Measurements from ENCODE around the gene KCNAB1. TPM values are rescaled to one million over a fixed set of nuclear protein-coding genes. Genes with fewer than 3 reads are reported as not detected.
"Not testable (repeated sequence)": the region's sequence is repeated elsewhere in the genome, so short reads cannot be mapped to it uniquely, and the experiment has no call there.

The KCNAB1 gene
- total RNA-seq, 1 experiment from 2014 or later: not detected

GRCh38 chr3:156264771-156265170 lies 144.4 kb downstream of the KCNAB1 start:
- no peak for DNase-seq (ENCODE audit: low spot score)

GRCh38 chr3:156271508-156271907 lies 151.1 kb downstream of the KCNAB1 start:
- DNase-seq (ENCODE audit: low spot score): no peak

DNA sequence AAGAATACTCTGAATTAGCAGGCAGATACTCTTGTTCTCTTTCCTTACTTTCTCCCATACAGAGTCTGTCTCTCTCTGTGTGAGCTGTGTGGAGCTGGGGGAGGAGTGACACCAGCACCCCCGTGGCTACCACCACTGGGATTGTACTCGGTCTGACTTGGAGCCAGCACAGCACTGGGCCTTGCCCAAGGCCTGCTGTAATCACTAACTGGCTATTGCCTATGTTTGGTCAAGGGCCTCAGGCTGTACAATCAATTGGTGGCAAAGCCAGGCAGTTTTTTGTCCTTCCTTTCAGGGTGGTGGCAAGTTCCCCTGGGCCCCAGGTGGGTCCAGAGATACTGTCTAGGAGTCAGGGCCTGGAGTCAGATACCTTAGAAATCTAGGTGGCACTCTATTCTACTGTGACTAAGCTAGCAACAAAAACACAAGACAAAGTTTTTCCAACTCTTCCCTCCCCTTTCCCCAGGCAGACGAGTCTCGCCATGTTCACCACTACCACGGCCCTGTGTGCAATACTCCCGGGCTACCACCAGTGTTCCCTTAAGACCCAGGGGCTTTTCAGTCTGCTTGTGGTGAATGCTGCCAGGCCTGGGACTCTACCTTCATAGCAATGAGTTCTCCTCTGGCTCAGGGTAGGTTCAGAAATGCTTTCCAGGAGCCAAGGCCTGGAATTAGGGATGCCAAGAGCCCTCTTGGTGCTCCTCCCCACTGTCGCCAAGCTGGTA lies 151.8 kb downstream of the KCNAB1 start:
- DNase-seq (ENCODE audit: low spot score): no peak

- DNase-seq (ENCODE audit: low spot score): no peak
These were observed 152.8 kb downstream of the KCNAB1 start for GRCh38 chr3:156273111-156273694.

GRCh38 chr3:156274791-156275190 lies 154.4 kb downstream of the KCNAB1 start:
- peak; percentile 54 for DNase-seq (ENCODE audit: low spot score)

- DNase-seq (ENCODE audit: low spot score): not testable (repeated sequence)
These were observed 164.3 kb downstream of the KCNAB1 start for GRCh38 chr3:156284637-156285036.

DNA sequence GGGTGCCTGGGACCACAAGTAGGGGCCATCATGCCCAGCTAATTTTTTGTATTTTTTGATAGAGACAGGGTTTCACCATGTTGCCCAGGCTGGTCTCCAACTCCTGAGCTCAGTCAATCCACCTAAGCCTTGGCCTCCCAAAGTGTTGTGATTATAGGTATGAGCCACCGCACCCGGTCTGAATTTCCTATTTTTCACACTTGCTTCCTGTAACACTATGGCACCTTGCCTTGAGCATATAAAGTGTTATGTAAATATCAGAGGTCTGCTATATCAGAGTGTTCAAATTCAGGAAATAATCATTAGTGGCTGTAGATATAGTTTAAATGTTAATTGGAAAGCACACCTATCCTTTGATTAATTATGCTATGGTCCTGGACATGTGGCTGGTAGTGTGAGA lies 165.2 kb downstream of the KCNAB1 start:
- DNase-seq (ENCODE audit: low spot score): no peak

GRCh38 chr3:156290924-156291271 lies 170.5 kb downstream of the KCNAB1 start:
- DNase-seq (ENCODE audit: low spot score): no peak

- DNase-seq (ENCODE audit: low spot score): no peak
These were observed 171.1 kb downstream of the KCNAB1 start for GRCh38 chr3:156291272-156292123.

DNA sequence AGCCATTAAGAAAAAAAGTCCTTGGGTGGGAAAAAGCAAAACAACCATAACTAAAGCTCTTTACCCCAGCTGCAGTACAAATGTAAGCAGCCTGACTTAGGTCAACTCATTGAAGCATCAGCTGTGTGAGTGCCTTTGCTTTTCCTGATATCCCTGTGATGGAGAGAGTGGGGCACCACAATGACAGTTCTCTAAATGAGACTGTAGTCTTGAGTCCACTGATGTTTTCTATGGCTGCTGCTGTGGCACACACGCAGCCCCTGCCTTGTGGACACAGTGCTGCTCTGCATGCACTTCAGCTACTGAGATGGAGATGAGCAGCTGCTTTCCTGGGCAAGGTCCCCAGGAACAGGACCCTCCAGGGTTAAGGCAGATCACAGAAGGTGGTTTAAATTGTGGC lies 173.2 kb downstream of the KCNAB1 start:
- no peak for DNase-seq (ENCODE audit: low spot score)

DNA sequence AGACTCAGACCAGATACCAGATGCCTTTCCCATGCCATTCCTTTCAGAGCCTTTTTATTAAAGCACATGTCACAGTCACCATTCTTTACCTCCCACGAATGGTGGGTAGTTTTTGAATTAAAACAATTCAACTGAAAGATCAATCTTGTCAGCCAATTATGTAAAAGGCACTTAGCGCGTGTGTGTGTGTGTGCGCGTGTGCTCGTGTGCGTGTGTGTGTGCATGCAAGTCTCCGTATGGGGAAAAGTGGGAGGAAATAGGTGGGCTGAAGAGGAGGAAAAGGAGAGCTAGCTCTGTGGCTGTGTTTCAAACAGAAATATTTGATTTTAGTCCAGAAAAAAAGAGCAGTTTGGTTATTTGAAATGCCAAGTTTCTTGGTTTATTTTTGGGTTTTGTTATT lies 177.2 kb downstream of the KCNAB1 start:
- DNase-seq (ENCODE audit: low spot score): no peak

GRCh38 chr3:156298014-156298413 lies 177.6 kb downstream of the KCNAB1 start:
- no peak for DNase-seq (ENCODE audit: low spot score)

DNA sequence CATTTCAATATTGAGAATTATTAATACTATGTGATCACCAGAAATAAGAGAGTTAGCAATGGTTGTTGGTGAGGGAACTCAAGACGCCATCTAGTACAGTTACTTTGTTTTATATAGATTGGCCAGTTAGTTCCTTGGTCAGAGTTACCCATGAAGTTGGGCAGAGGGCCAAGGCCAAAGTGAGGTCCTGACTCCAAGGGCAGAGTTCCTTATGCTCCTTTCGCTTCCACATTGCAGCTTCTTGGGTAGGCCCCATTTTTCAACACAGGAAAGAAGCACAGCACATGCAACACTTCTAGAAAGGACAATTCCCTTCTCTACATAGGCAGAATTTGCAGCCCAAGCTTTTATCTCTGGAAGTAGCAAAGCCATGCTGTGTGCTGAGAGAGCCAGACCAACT lies 178.6 kb downstream of the KCNAB1 start:
- DNase-seq (ENCODE audit: low spot score): no peak

DNA sequence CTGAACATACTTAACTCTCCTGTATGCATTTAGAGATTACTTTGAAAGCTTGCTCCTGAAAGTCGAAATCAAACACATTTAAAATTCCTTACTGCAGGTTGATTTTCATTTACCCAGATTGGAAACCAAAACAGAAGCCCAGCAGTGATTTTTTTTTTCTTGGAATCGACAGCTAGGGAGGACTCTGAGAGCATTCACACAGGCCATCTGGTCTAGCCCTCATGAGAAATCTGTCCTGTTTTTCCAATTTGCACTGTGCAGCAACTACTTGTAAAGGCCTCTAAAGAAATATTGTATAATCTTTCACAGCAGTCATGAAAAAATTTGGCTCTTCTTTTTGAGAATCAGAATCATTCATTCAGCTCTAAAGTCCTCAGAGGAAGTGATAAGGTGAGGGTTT lies 179.2 kb downstream of the KCNAB1 start:
- no peak for DNase-seq (ENCODE audit: low spot score)

- DNase-seq (ENCODE audit: low spot score): no peak
These were observed 180.0 kb downstream of the KCNAB1 start for GRCh38 chr3:156300371-156300770.

- DNase-seq (ENCODE audit: low spot score): no peak
These were observed 180.8 kb downstream of the KCNAB1 start for GRCh38 chr3:156300929-156301840.

- no peak for DNase-seq (ENCODE audit: low spot score)
These were observed 182.8 kb downstream of the KCNAB1 start for GRCh38 chr3:156303001-156303707.

DNA sequence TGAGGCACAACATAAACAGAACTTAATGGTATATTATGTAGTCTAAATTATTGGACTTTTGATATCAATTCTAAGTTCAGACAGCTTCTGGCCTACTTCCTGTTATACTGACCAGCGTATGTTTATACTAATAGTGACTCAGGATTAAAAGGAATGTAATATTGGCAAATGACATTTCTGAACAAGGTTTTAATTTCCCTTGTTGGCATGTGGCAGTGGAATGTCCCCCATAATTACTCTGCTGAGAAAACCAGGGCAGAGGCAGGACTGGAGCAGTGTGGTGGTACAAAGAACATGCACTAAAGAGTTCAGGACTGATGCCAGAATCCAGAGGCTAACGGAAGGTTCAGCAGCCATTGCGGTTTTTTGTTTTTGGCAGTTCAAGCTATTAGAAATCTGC lies 184.0 kb downstream of the KCNAB1 start:
- DNase-seq (ENCODE audit: low spot score): no peak

GRCh38 chr3:156305672-156306071 lies 185.3 kb downstream of the KCNAB1 start:
- DNase-seq (ENCODE audit: low spot score): no peak

DNA sequence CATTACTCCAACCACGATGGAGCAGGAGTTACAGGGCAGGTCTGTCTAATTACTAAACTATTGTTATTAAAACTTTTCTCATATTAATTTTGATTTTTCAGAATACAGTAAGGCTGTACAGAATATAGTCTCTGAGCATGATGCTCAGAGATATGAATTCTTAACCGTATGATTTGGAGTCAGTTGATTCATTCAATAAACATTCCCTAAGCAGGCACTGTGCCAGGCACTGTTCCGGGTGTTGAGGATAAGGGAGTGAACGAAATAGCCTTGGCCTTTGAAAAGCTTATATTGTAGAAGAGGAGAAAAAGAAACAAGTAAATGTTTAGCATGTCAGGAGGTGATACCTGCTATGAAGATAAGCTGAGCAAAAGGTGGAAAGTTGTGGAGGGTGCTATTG lies 187.3 kb downstream of the KCNAB1 start:
- peak; percentile 42 for DNase-seq (ENCODE audit: low spot score)

DNA sequence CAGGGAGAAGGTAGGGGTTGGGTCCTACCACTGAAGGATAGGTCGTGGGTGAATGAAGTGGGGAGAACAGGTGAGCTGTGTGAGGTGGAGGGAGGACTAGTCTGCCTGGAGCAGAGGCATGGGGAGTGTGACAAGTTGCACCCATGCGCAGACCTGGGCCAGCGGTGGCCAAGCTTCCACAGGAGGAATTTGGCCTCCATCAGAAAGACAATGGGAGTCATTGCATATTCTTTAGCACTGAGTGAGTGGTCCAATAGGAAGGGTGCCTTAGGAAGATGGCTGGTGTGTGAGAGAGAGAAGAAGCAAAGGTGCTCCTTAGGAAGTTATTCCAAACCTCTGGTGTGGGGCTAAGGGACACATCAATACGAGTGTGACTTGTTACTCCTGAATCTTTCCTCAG lies 191.1 kb downstream of the KCNAB1 start:
- no peak for DNase-seq (ENCODE audit: low spot score)
